ENCODE data around the gene SPTBN5.
A peak's percentile ranks its signal among the peaks of the same experiment; 100 is the strongest.

The SPTBN5 gene

GRCh38 chr15:41893422-41894250, at the start of gene SPTBN5:
Gene SPTBN5 (minus strand): TSS chr15:41894053. CDS start chr15:41893497, 556 bp downstream.
- Histone ChIP-seq H3K4me3 (ENCODE audit: low read length) (peak within 1 kb of the TSS; percentile 61), H3K79me2 (ENCODE audit: low read length) (no peaks in the 10 kb centered on the region), H3K27me3 (ENCODE audit: low read depth, low read length) (no peaks in the 10 kb centered on the region), H2AFZ (ENCODE audit: low read depth, low read length) (peak within 1 kb of the TSS; percentile 50; the same call in 1 of the 2 replicates), H3K9ac (ENCODE audit: low read length) (peak within 1 kb of the TSS; percentile 37; the same call in 1 of the 2 replicates), H3K4me2 (ENCODE audit: low read length) (peak within 1 kb of the TSS; percentile 71), H3K36me3 (replicated peaks; ENCODE audit: low read depth, low read length) (peaks cover 8% of the 10 kb centered on the region), H4K20me1 (ENCODE audit: insufficient read depth, low read length) (no peaks in the 10 kb centered on the region), H3K9me3 (ENCODE audit: insufficient read depth, low read length) (no peaks in the 10 kb centered on the region), H3K27ac (ENCODE audit: low read length) (no peak within 1 kb of the TSS), H3K4me1 (ENCODE audit: low read length) (peaks cover 12% of the 10 kb centered on the region)
- no peak for TF ChIP-seq EZH2phosphoT487 (IDR thresholded peaks at IDR 0.05; ENCODE audit: low read depth)
- TF ChIP-seq, protein P1, sequence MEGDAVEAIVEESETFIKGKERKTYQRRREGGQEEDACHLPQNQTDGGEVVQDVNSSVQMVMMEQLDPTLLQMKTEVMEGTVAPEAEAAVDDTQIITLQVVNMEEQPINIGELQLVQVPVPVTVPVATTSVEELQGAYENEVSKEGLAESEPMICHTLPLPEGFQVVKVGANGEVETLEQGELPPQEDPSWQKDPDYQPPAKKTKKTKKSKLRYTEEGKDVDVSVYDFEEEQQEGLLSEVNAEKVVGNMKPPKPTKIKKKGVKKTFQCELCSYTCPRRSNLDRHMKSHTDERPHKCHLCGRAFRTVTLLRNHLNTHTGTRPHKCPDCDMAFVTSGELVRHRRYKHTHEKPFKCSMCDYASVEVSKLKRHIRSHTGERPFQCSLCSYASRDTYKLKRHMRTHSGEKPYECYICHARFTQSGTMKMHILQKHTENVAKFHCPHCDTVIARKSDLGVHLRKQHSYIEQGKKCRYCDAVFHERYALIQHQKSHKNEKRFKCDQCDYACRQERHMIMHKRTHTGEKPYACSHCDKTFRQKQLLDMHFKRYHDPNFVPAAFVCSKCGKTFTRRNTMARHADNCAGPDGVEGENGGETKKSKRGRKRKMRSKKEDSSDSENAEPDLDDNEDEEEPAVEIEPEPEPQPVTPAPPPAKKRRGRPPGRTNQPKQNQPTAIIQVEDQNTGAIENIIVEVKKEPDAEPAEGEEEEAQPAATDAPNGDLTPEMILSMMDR (IDR thresholded peaks at IDR 0.05; ENCODE audit: low read depth, low read length) = no peak

- Histone ChIP-seq H3K4me3 (ENCODE audit: low read length) (no peak overlapping the region), H3K79me2 (ENCODE audit: low read length) (no peaks in the 10 kb centered on the region), H3K9ac (ENCODE audit: low read length) (no peak overlapping the region), H3K4me1 (ENCODE audit: low read length) (no peaks in the 10 kb centered on the region), H3K27me3 (ENCODE audit: low read depth, low read length) (no peaks in the 10 kb centered on the region), H3K36me3 (replicated peaks; ENCODE audit: low read depth, low read length) (peaks cover 10% of the 10 kb centered on the region), H3K4me2 (ENCODE audit: low read length) (no peak overlapping the region), H3K27ac (ENCODE audit: low read length) (no peak overlapping the region), H2AFZ (ENCODE audit: low read depth, low read length) (no peak overlapping the region), H4K20me1 (ENCODE audit: insufficient read depth, low read length) (peaks cover 14% of the 10 kb centered on the region; the same call in 1 of the 2 replicates), H3K9me3 (ENCODE audit: insufficient read depth, low read length) (no peaks in the 10 kb centered on the region)
- no peak for TF ChIP-seq EZH2phosphoT487 (IDR thresholded peaks at IDR 0.05; ENCODE audit: low read depth)
- TF ChIP-seq, protein P1 (IDR thresholded peaks at IDR 0.05; ENCODE audit: low read depth, low read length) = no peak
Measured at GRCh38 chr15:41942886-41943285, 49.0 kb upstream of the SPTBN5 start.

DNA sequence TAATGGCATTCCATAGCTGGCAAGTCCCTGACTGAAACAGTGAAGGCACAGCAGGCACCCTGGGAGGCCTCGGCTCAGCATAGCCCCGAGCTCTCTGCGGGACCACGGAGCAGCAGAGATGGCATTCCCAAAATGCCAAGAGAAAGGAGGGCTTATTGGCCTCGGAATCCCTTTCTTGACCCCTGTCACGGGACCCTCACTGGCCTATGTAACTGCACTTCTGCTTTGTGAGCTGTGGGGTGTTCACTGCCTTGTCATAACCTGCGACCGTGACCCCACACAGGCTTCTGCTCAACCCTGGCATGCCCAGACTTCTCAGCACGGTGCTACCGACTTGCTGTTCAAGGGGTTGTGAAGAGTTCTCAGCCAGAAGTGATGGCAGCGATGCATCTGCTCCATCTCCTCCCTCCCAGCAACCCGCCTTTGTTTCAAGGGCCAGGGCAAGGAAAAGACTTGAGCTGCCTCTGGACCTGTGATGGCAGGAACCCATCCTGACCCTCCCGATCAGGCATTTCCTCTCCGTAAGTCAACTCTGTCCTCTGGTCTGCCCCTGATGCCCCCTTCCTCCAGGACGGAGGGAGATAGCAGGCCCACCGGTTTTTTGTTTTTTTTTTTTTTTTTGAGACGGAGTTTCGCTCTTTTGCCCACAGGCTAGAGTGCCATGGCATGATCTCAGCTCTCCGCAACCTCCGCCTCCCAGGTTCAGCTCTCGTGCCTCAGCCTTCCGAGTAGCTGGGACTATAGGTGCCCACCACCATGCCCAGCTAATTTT, 48.0 kb upstream of the SPTBN5 start:
- H3K9ac ChIP-seq (ENCODE audit: low read length) = no peak overlapping the region
- no peak overlapping the region for H3K27ac ChIP-seq (ENCODE audit: low read length)
- H4K20me1 ChIP-seq (ENCODE audit: insufficient read depth, low read length) = peaks cover 14% of the 10 kb centered on the region; the same call in 1 of the 2 replicates
- no peak for TF ChIP-seq EZH2phosphoT487 (IDR thresholded peaks at IDR 0.05; ENCODE audit: low read depth)
- TF ChIP-seq, protein P1 (IDR thresholded peaks at IDR 0.05; ENCODE audit: low read depth, low read length) = no peak
- H3K4me3 ChIP-seq (ENCODE audit: low read length) = no peak overlapping the region
- H3K4me1 ChIP-seq (ENCODE audit: low read length) = no peaks in the 10 kb centered on the region
- no peaks in the 10 kb centered on the region for H3K9me3 ChIP-seq (ENCODE audit: insufficient read depth, low read length)
- peaks cover 10% of the 10 kb centered on the region for H3K36me3 ChIP-seq (replicated peaks; ENCODE audit: low read depth, low read length)
- H3K79me2 ChIP-seq (ENCODE audit: low read length) = no peaks in the 10 kb centered on the region
- H3K4me2 ChIP-seq (ENCODE audit: low read length) = no peak overlapping the region
- no peaks in the 10 kb centered on the region for H3K27me3 ChIP-seq (ENCODE audit: low read depth, low read length)
- no peak overlapping the region for H2AFZ ChIP-seq (ENCODE audit: low read depth, low read length)

GRCh38 chr15:41940441-41940857, 46.6 kb upstream of the SPTBN5 start:
- Histone ChIP-seq H3K4me3 (ENCODE audit: low read length) (no peak overlapping the region), H2AFZ (ENCODE audit: low read depth, low read length) (no peak overlapping the region), H3K36me3 (replicated peaks; ENCODE audit: low read depth, low read length) (peaks cover 10% of the 10 kb centered on the region), H3K4me1 (ENCODE audit: low read length) (peaks cover 4% of the 10 kb centered on the region; the same call in 1 of the 2 replicates), H3K4me2 (ENCODE audit: low read length) (no peak overlapping the region), H3K27me3 (ENCODE audit: low read depth, low read length) (no peaks in the 10 kb centered on the region), H3K27ac (ENCODE audit: low read length) (no peak overlapping the region), H4K20me1 (ENCODE audit: insufficient read depth, low read length) (peaks cover 20% of the 10 kb centered on the region), H3K9ac (ENCODE audit: low read length) (no peak overlapping the region), H3K79me2 (ENCODE audit: low read length) (no peaks in the 10 kb centered on the region), H3K9me3 (ENCODE audit: insufficient read depth, low read length) (no peaks in the 10 kb centered on the region)
- TF ChIP-seq EZH2phosphoT487 (IDR thresholded peaks at IDR 0.05; ENCODE audit: low read depth) = no peak
- TF ChIP-seq, protein P1 (IDR thresholded peaks at IDR 0.05; ENCODE audit: low read depth, low read length) = no peak
